Measurements from ENCODE around the gene GBA2.

Gene GBA2

DNA sequence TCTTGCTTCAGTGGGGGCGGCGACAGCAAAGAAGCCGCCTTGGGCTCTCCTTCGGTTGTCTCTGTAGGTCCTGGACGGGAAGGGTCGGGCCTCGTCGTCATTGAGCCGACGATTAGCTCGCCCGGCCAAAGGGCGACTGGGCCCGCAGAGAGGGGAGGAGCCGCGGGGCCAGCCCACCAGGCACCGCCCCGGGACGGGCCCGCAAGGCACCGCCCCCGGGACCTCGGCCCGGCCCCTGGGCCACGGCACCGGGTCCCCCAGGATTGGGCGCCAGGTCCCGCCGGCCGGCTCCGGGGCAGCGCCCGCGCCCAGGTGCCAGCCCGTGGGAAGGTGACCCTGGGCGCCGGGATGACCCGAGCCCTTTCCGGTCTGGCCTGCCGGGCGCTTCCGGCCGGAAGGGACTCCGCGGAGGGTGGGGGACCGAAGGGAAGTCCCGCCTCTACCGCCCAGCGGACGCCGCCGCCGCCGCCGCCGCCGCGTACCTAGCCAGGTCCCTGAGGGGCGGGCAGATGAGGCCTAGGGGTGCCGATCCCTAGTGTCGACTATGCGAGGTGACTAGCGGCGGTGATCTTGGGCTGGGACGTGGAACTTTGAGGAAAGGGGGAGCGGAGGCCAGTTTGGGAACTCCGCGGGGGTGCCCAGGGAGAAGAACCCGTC is at the start of gene GBA2, which contains the start of gene RGP1:
GBA2 (minus strand) TSS at position 371 of the 657 bp plus-strand sequence. CDS start 524 bp downstream, outside the sequence.
RGP1 (plus strand) TSS at position 430 of the 657 bp plus-strand sequence. CDS start 469 bp downstream, outside the sequence.
- CTCF ChIA-PET = interaction anchor here (0.6 to 6.6 kb wide), 15 partner anchors 8 to 197 kb away, joined by 3 to 83 read pairs (median 5); partner anchors contain the start of genes CCDC107, CREB3, RMRP and TLN1
- peaks cover 47% of the 10 kb centered on the region for H3K4me1 Mint-ChIP-seq
- peak within 1 kb of the TSS; percentile 93 for H3K27ac Mint-ChIP-seq

DNA sequence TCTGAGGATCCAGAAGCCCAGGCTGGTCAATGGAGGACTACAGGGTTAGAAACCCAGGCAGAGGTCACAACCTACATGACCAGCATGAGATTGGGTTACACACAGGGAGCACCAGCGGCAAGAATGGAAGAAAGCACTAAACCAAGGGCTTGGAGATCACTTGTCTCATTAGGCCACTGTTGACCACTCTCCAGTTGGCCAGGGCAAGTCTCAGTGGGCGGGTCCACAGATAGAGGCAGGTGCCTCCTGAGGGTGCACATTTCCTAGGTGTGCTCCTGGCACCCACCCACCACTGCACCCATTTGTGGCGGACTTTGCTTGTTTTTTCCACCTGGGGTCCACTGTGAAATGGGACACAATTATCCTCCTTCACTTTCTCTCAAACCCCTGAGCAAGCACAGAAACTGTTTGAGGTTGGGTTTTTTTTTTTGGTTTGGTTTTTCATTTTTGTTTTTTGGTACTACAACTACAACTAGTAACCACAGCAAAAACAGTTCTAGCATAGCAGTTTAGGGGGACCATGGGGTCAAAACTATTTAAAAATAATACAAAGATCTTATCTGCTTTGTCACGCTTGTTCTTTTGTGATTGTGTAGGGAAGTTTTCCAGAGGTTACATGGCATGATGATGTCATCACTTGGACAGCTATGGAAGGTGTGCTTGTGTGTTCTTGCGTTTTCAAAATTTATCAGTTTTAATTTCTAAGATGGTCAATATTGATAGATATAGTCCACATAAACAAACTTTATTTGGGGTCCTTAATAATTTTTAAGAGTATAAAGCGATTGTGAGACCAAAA is 48.5 kb upstream of the GBA2 start:
- no peaks in the 10 kb centered on the region for H3K27me3 Mint-ChIP-seq
- DNase-seq = no peak
- no peak overlapping the region for H3K4me3 Mint-ChIP-seq
- peaks cover 10% of the 10 kb centered on the region for H3K36me3 Mint-ChIP-seq
- no peak overlapping the region for H3K27ac Mint-ChIP-seq
- CTCF ChIA-PET = interaction anchor here (1.5 to 3.8 kb wide), 2 partner anchors 29 to 41 kb away, joined by 4 to 10 read pairs; no protein-coding TSS in a partner anchor
- H3K4me1 Mint-ChIP-seq = peaks cover 13% of the 10 kb centered on the region
- H3K9me3 Mint-ChIP-seq = no peaks in the 10 kb centered on the region

More for the DNA sequence above, at the start of gene GBA2, which contains the start of gene RGP1:
- H3K27me3 Mint-ChIP-seq = no peaks in the 10 kb centered on the region
- H3K4me3 Mint-ChIP-seq = peak within 1 kb of the TSS; percentile 90
- peak; percentile 81 for DNase-seq
- no peaks in the 10 kb centered on the region for H3K9me3 Mint-ChIP-seq
- peaks cover 46% of the 10 kb centered on the region for H3K36me3 Mint-ChIP-seq

DNA sequence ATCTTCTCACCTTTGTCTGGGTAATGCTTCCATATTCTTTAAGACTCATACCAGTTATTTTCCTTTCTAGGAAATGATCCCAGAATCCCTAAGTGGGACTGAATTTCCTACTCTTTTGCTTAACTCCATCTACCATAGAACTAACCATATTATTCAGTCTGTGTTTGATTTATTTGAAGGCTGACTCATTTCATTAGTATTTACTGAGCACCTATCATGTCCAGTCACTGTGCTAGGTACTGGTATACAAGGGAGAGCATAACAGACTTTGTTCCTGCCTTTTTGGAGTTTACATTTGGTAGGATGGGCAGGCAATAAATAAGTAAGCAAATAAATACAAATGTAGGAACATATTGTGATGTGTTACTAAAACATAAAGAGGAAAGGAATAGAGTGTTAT is 46.7 kb upstream of the GBA2 start:
- CTCF ChIA-PET = interaction anchor here (1.5 to 3.8 kb wide), 3 partner anchors 30 to 99 kb away, joined by 3 to 10 read pairs (median 6); no protein-coding TSS in a partner anchor
- Mint-ChIP-seq H3K36me3 (peaks cover 2% of the 10 kb centered on the region), H3K27ac (no peak overlapping the region), H3K4me3 (no peak overlapping the region), H3K27me3 (no peaks in the 10 kb centered on the region), H3K4me1 (peaks cover 13% of the 10 kb centered on the region), H3K9me3 (no peaks in the 10 kb centered on the region)
- no peak for DNase-seq

DNA sequence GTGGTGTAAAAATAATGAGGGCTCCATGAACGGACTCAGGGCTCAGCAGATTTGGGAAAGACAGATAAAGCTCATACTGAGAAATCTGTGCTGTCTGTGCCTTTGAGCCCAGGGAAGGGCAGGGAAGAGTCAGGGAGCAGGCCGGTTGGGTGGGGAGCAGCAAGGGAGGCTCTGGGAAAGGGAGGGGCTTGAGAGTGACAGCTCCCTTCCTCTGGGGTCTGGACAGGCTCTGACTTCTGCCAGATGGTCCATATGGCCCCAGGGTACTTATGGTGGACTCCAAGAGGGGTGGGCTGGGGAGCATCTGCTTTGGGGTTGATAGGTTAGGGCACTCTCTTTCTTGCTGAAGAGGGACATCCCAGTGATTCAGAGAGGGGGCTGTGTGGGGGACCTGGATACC is 44.4 kb upstream of the GBA2 start:
- Mint-ChIP-seq H3K27ac (no peak overlapping the region), H3K9me3 (no peaks in the 10 kb centered on the region), H3K4me3 (no peak overlapping the region), H3K36me3 (peaks cover 8% of the 10 kb centered on the region), H3K4me1 (peaks cover 13% of the 10 kb centered on the region), H3K27me3 (no peaks in the 10 kb centered on the region)
- CTCF ChIA-PET = interaction anchor here (1.2 to 1.5 kb wide), 3 partner anchors 33 to 88 kb away, joined by 7 to 9 read pairs (median 8); no protein-coding TSS in a partner anchor
- DNase-seq = no peak

DNA sequence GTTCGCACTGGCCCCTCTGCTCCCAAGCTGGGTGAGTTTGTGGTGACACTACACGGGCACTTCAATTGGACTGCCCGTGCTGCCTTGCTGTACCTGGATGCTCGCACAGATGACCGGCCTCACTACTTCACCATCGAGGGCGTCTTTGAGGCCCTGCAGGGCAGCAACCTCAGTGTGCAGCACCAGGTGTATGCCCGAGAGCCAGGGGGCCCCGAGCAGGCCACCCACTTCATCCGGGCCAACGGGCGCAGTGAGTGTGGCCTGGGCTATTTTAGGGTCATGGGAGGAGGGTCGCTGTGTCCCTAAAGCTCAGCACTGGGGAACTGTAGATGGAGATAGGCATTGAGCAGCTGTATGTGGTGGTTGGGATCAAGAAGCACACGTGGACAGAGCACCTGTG is 43.8 kb upstream of the GBA2 start:
- H3K4me1 Mint-ChIP-seq = peaks cover 13% of the 10 kb centered on the region
- DNase-seq = no peak
- no peak overlapping the region for H3K27ac Mint-ChIP-seq
- peaks cover 9% of the 10 kb centered on the region for H3K36me3 Mint-ChIP-seq
- H3K4me3 Mint-ChIP-seq = no peak overlapping the region
- H3K27me3 Mint-ChIP-seq = no peaks in the 10 kb centered on the region
- CTCF ChIA-PET = interaction anchor here (1.2 to 1.5 kb wide), 3 partner anchors 34 to 89 kb away, joined by 7 to 9 read pairs (median 8); no protein-coding TSS in a partner anchor
- no peaks in the 10 kb centered on the region for H3K9me3 Mint-ChIP-seq

DNA sequence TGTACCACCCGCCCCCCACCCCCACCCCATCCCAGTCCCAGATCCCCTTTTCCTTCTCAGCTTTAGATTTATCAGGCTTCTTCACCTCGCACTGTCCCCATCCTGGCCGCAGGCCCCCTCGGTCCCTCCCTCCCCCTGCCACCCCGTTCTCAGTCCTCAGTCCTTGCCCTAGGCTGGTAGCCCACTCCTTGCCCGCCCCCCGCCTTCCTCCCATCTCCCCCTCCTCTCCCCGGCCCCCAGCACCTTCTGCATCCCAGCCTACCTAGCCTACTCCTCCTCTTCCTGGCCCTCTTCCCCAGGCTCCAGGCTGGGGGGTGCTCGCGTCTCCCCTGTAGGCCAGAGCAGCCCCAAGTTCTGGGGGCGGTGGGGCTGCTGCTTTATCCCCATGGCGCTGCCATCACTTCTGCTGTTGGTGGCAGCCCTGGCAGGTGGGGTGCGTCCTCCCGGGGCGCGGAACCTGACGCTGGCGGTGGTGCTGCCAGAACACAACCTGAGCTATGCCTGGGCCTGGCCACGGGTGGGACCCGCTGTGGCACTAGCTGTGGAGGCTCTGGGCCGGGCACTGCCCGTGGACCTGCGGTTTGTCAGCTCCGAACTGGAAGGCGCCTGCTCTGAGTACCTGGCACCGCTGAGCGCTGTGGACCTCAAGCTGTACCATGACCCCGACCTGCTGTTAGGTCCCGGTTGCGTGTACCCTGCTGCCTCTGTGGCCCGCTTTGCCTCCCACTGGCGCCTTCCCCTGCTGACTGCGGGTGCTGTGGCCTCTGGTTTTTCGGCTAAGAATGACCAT is 43.2 kb upstream of the GBA2 start:
- Mint-ChIP-seq H3K9me3 (no peaks in the 10 kb centered on the region), H3K27me3 (no peaks in the 10 kb centered on the region), H3K4me1 (peaks cover 11% of the 10 kb centered on the region), H3K27ac (no peak overlapping the region), H3K4me3 (no peak overlapping the region), H3K36me3 (peaks cover 15% of the 10 kb centered on the region)
- CTCF ChIA-PET = interaction anchor here (1.0 to 1.5 kb wide), 3 partner anchors 34 to 90 kb away, joined by 7 to 9 read pairs (median 8); no protein-coding TSS in a partner anchor
- DNase-seq = no peak

DNA sequence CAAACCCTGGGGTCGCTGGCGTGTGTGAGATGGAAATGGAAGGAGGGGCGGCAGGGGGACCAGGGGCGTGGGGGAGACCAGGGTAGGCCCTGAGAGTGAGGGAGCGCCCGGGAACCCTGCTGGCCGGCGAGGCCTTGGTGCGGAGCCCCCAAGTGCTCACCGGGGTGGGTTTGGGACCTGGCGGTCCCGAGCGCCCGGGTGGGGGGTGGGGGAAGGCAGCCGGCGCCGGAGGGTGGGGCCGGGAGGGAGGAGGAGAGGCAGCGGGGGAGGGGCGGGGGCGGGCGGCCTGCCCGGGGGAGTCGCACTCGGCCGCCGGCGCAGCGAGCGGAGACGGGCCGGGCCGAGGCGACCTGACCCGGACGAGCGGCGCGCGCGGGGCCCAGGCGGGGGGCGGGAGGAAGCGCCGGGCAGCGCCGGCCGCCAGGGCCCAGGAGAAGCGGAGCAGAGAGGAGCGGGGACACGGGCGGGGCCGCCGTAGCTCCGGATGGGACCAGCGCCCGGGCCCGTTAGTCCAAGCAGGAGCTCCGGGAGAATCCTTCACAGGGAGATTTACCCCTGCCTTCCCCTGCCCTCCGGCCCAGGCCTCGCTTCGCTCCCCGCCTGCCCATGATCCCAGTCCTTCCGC is 42.4 kb upstream of the GBA2 start, which contains the start of gene NPR2:
NPR2 (plus strand) TSS at position 295 of the 625 bp plus-strand sequence. CDS start 818 bp downstream, outside the sequence.
- H3K9me3 Mint-ChIP-seq = no peaks in the 10 kb centered on the region
- DNase-seq = no peak
- no peaks in the 10 kb centered on the region for H3K27me3 Mint-ChIP-seq
- CTCF ChIA-PET = interaction anchor here (1.0 kb wide), 1 partner anchor 91 kb away, joined by 7 read pairs; no protein-coding TSS in a partner anchor
- no peak within 1 kb of the TSS for H3K4me3 Mint-ChIP-seq
- H3K36me3 Mint-ChIP-seq = peaks cover 18% of the 10 kb centered on the region
- no peak within 1 kb of the TSS for H3K27ac Mint-ChIP-seq
- H3K4me1 Mint-ChIP-seq = peaks cover 7% of the 10 kb centered on the region

- CTCF ChIA-PET = interaction anchor here (0.6 to 5.4 kb wide), 36 partner anchors 10 to 474 kb away, joined by 3 to 97 read pairs (median 5); partner anchors contain the start of genes CCDC107, CREB3, FAM221B and HINT2
- Mint-ChIP-seq H3K9me3 (no peaks in the 10 kb centered on the region), H3K4me1 (peaks cover 7% of the 10 kb centered on the region), H3K36me3 (peaks cover 20% of the 10 kb centered on the region), H3K4me3 (no peak overlapping the region), H3K27ac (no peak overlapping the region), H3K27me3 (no peaks in the 10 kb centered on the region)
- peak; percentile 71 for DNase-seq
Measured at GRCh38 chr9:35790385-35791296, 41.6 kb upstream of the GBA2 start.

DNA sequence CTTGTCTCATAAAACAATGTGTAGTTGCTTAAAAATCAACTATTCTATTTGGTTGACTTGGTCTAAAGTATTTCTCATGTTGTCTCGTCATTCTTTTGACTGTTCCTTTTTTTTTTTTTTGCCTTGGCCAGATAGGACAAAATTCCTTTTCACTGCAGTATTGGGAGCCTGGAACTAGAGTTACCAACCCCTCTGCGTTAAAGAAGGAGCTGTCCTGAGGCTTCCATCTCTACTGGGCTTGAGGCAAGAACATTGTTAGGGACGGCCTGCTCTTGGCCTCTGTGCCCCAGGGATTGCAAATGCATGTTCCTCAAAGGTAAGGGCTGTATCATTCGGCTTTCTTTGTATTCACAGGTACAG is 41.0 kb upstream of the GBA2 start:
- peaks cover 20% of the 10 kb centered on the region for H3K36me3 Mint-ChIP-seq
- peaks cover 7% of the 10 kb centered on the region for H3K4me1 Mint-ChIP-seq
- H3K4me3 Mint-ChIP-seq = no peak overlapping the region
- H3K27me3 Mint-ChIP-seq = no peaks in the 10 kb centered on the region
- H3K9me3 Mint-ChIP-seq = no peaks in the 10 kb centered on the region
- no peak for DNase-seq
- no peak overlapping the region for H3K27ac Mint-ChIP-seq
- CTCF ChIA-PET = interaction anchor here (0.7 to 5.4 kb wide), 34 partner anchors 11 to 233 kb away, joined by 3 to 97 read pairs (median 5); partner anchors contain the start of genes CCDC107, CREB3, FAM221B and HINT2

DNA sequence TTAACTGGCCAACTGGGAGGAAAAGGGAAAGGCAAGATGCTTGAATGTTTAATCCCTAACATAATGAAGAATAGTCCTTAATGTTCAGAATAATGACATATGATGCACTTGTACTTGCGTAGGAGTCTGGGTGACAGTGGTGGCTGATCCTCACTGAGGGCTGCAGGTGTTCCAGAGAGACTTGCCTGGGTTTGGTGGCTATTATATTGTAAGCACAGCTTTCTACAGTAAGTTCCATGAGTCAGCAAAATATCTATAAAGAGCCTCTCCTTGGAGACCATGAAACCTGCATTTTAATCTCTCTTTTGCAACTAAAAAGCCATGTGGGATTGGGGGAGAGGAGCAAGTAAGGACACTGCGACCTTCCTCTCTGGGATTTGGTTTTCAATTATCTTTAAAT is 40.5 kb upstream of the GBA2 start:
- Mint-ChIP-seq H3K4me3 (no peak overlapping the region), H3K9me3 (no peaks in the 10 kb centered on the region), H3K4me1 (peaks cover 5% of the 10 kb centered on the region), H3K36me3 (peaks cover 22% of the 10 kb centered on the region), H3K27ac (no peak overlapping the region), H3K27me3 (no peaks in the 10 kb centered on the region)
- DNase-seq = no peak
- CTCF ChIA-PET = interaction anchor here (0.7 to 5.4 kb wide), 30 partner anchors 11 to 234 kb away, joined by 3 to 97 read pairs (median 6); partner anchors contain the start of genes CCDC107, CREB3, FAM221B and RMRP

GRCh38 chr9:35783418-35783817 is 34.4 kb upstream of the GBA2 start:
- Mint-ChIP-seq H3K36me3 (peaks cover 32% of the 10 kb centered on the region), H3K4me1 (no peaks in the 10 kb centered on the region), H3K4me3 (no peak overlapping the region), H3K27ac (no peak overlapping the region), H3K27me3 (no peaks in the 10 kb centered on the region), H3K9me3 (no peaks in the 10 kb centered on the region)
- CTCF ChIA-PET = interaction anchor here (1.7 kb wide), 1 partner anchor 99 kb away, joined by 5 read pairs; no protein-coding TSS in a partner anchor
- DNase-seq = no peak

GRCh38 chr9:35781066-35781465 is 32.0 kb upstream of the GBA2 start:
- H3K9me3 Mint-ChIP-seq = no peaks in the 10 kb centered on the region
- H3K27me3 Mint-ChIP-seq = no peaks in the 10 kb centered on the region
- H3K4me3 Mint-ChIP-seq = no peak overlapping the region
- peaks cover 21% of the 10 kb centered on the region for H3K36me3 Mint-ChIP-seq
- CTCF ChIA-PET = no interaction called here
- no peak overlapping the region for H3K27ac Mint-ChIP-seq
- H3K4me1 Mint-ChIP-seq = no peaks in the 10 kb centered on the region
- no peak for DNase-seq
